Stomach smooth muscle (tissue), 2 donors: ENCODE measurements around the gene NPW.

Experiments
- H3K27ac ChIP-seq: one replicate; pipeline ENCODE4 v1.7.0; 2013; ENCODE audit warnings: mild to moderate bottlenecking, low read length, inconsistent platforms
- H3K27me3 ChIP-seq, 2 donors: one replicate each; pipeline ENCODE4 v1.7.0; 2013; ENCODE audit warnings: low read length in 2 of 2; ENCODE audit not compliant: insufficient read depth in 2 of 2, control insufficient read depth in 1 of 2
- H3K36me3 ChIP-seq, 2 donors: one replicate each; pipeline ENCODE4 v1.7.0; 2013; ENCODE audit warnings: low read length in 2 of 2; ENCODE audit not compliant: control insufficient read depth in 2 of 2, insufficient read depth in 2 of 2
- H3K4me1 ChIP-seq: one replicate; pipeline ENCODE4 v1.7.0; 2013; ENCODE audit warnings: low read length; ENCODE audit not compliant: control insufficient read depth, insufficient read depth
- H3K4me3 ChIP-seq, 2 donors: one replicate each; pipeline ENCODE4 v1.7.0; 2013; ENCODE audit warnings: low read length in 2 of 2
- H3K9ac ChIP-seq, 2 donors: one replicate each; pipeline ENCODE4 v1.7.0; 2013; ENCODE audit warnings: low read length in 2 of 2, mild to moderate bottlenecking in 1 of 2
- H3K9me3 ChIP-seq, 2 donors: one replicate each; pipeline ENCODE4 v1.7.0; 2013; ENCODE audit warnings: low read length in 2 of 2; ENCODE audit not compliant: control insufficient read depth in 2 of 2
- donor health status: healthy.
- donor health status: Pancreatic carcinoma.

Gene NPW

GRCh38 chr16:2003827-2004641 is 15.6 kb upstream of the NPW start:
- no peaks in the 10 kb centered on the region for H3K9me3 ChIP-seq
- no peaks in the 10 kb centered on the region for H3K27me3 ChIP-seq
- H3K27ac ChIP-seq: no peak overlapping the region
- H3K4me1 ChIP-seq: peaks cover 53% of the 10 kb centered on the region
- peaks cover 16 to 26% of the 10 kb centered on the region in 2 donors for H3K36me3 ChIP-seq
- H3K4me3 ChIP-seq: peak overlapping the region in 1 of 2 donors; percentile 35
- peak overlapping the region in 1 of 2 donors; percentile 28 for H3K9ac ChIP-seq

- peaks cover 57% of the 10 kb centered on the region for H3K4me1 ChIP-seq
- H3K9ac ChIP-seq: no peak overlapping the region
- H3K9me3 ChIP-seq: no peaks in the 10 kb centered on the region
- peaks cover 15 to 22% of the 10 kb centered on the region in 2 donors for H3K36me3 ChIP-seq
- H3K27ac ChIP-seq: no peak overlapping the region
- no peak overlapping the region for H3K4me3 ChIP-seq
- H3K27me3 ChIP-seq: no peaks in the 10 kb centered on the region
Observed at GRCh38 chr16:2004795-2005517, 14.6 kb upstream of the NPW start.

GRCh38 chr16:2005646-2006045 is 13.9 kb upstream of the NPW start:
- Histone ChIP-seq H3K27me3 (no peaks in the 10 kb centered on the region), H3K9ac (no peak overlapping the region), H3K9me3 (no peaks in the 10 kb centered on the region), H3K36me3 (peaks cover 13 to 19% of the 10 kb centered on the region in 2 donors), H3K4me1 (peaks cover 64% of the 10 kb centered on the region), H3K27ac (no peak overlapping the region), H3K4me3 (no peak overlapping the region)

- Histone ChIP-seq H3K27me3 (no peaks in the 10 kb centered on the region), H3K27ac (no peak overlapping the region), H3K9me3 (no peaks in the 10 kb centered on the region), H3K4me1 (peaks cover 64% of the 10 kb centered on the region), H3K4me3 (no peak overlapping the region), H3K36me3 (peaks cover 11 to 13% of the 10 kb centered on the region in 2 donors), H3K9ac (no peak overlapping the region)
Observed at GRCh38 chr16:2006317-2006716, 13.3 kb upstream of the NPW start.

- peak overlapping the region in 1 of 2 donors; percentile 77 for H3K4me3 ChIP-seq
- no peaks in the 10 kb centered on the region for H3K9me3 ChIP-seq
- no peak overlapping the region for H3K27ac ChIP-seq
- peaks cover 64% of the 10 kb centered on the region for H3K4me1 ChIP-seq
- no peaks in the 10 kb centered on the region for H3K27me3 ChIP-seq
- H3K9ac ChIP-seq: peak overlapping the region in 1 of 2 donors; percentile 47
- H3K36me3 ChIP-seq: peaks cover 2 to 3% of the 10 kb centered on the region in 2 donors
Observed at GRCh38 chr16:2007081-2007836, 12.3 kb upstream of the NPW start.

GRCh38 chr16:2008009-2008526 is 11.5 kb upstream of the NPW start:
- Histone ChIP-seq H3K27ac (no peak overlapping the region), H3K4me1 (peaks cover 64% of the 10 kb centered on the region), H3K9me3 (no peaks in the 10 kb centered on the region), H3K27me3 (no peaks in the 10 kb centered on the region), H3K4me3 (peak overlapping the region in 1 of 2 donors; percentile 77), H3K9ac (peak overlapping the region; percentile 84 to 88), H3K36me3 (no peaks in the 10 kb centered on the region)

- no peak overlapping the region for H3K27ac ChIP-seq
- H3K27me3 ChIP-seq: no peaks in the 10 kb centered on the region
- no peaks in the 10 kb centered on the region for H3K9me3 ChIP-seq
Observed at GRCh38 chr16:2008631-2009163, 10.9 kb upstream of the NPW start.

GRCh38 chr16:2009164-2009711 is 10.3 kb upstream of the NPW start:
- Histone ChIP-seq H3K9ac (peak overlapping the region; percentile 84 to 88), H3K36me3 (no peaks in the 10 kb centered on the region), H3K27ac (peak overlapping the region; percentile 31), H3K4me3 (peak overlapping the region; percentile 77 to 87), H3K4me1 (peaks cover 54% of the 10 kb centered on the region), H3K27me3 (no peaks in the 10 kb centered on the region), H3K9me3 (no peaks in the 10 kb centered on the region)

More at GRCh38 chr16:2008631-2009163, 10.9 kb upstream of the NPW start:
- Histone ChIP-seq H3K36me3 (no peaks in the 10 kb centered on the region), H3K9ac (peak overlapping the region; percentile 84 to 88), H3K4me3 (peak overlapping the region; percentile 77 to 87), H3K4me1 (peaks cover 59% of the 10 kb centered on the region)

GRCh38 chr16:2009791-2010510 is 9.6 kb upstream of the NPW start, which contains the start of gene ZNF598:
Gene ZNF598, minus strand, starts transcription at chr16:2009821.
- Histone ChIP-seq H3K4me1 (peaks cover 47% of the 10 kb centered on the region), H3K27me3 (no peaks in the 10 kb centered on the region), H3K36me3 (no peaks in the 10 kb centered on the region), H3K9me3 (no peaks in the 10 kb centered on the region), H3K27ac (peak within 1 kb of the TSS; percentile 81), H3K4me3 (peak within 1 kb of the TSS; percentile 77 to 87), H3K9ac (peak within 1 kb of the TSS; percentile 88)
